Peyer's patch (tissue), 4 donors: ENCODE data around the gene PLEKHG4. TPM values are rescaled to one million over a fixed set of nuclear protein-coding genes. Genes with fewer than 3 reads are reported as not detected.

ENCODE experiments used
- DNase-seq, 3 donors: peaks; one replicate each; pipeline ENCODE4 v3.0.0-alpha.2; 2017 to 2019
- H3K27ac ChIP-seq, 4 donors: fragments of 200-600 bp; sonication (generic); one replicate each; pipeline ENCODE4 v1.5.1; 2016 to 2019
- H3K27me3 ChIP-seq, 2 donors: fragments of 200-600 bp; sonication (generic); one replicate each; pipeline ENCODE4 v1.5.1; 2019
- H3K36me3 ChIP-seq, 3 donors: fragments of 200-600 bp; sonication (generic); one replicate each; pipeline ENCODE4 v1.5.1; 2016 to 2019
- H3K4me1 ChIP-seq, 4 donors: fragments of 200-600 bp; sonication (generic); one replicate each; pipeline ENCODE4 v1.5.1; 2016 to 2019
- H3K4me3 ChIP-seq, 4 donors: fragments of 200-600 bp; sonication (generic); 1 replicate in 3 of 4; 2 replicates in 1 of 4; pipeline ENCODE4 v1.5.1; 2016 to 2019; ENCODE audit warnings: mild to moderate bottlenecking in 1 of 4
- H3K9me3 ChIP-seq, 4 donors: fragments of 200-600 bp; sonication (generic); one replicate each; pipeline ENCODE4 v1.5.1; 2016 to 2019; ENCODE audit warnings: mild to moderate bottlenecking in 1 of 4
- POLR2A ChIP-seq, 2 donors: fragments of 450-650 bp; IDR thresholded peaks; one replicate each; pipeline ENCODE4 v1.5.1; 2017; ENCODE audit warnings: antibody characterized with exemption in 2 of 2, mild to moderate bottlenecking in 2 of 2, moderate library complexity in 2 of 2
- total RNA-seq, 4 donors: library from RNA; depleted of rRNA; stranded (reverse); fragments of >200 nt; gene quantifications; one replicate each; pipeline ENCODE4 v1.1.0, GENCODE V29; 2016
- TF ChIP-seq, protein P1 (sequence below), 6 experiments: fragments of 450-650 bp in 4 of 6; fragments of 200-600 bp in 2 of 6; sonication (generic) in 1 of 6; IDR thresholded peaks; one replicate each; pipeline ENCODE4 v1.5.1; 2017 to 2019; ENCODE audit warnings: antibody characterized with exemption in 6 of 6, mild to moderate bottlenecking in 3 of 6, moderate library complexity in 1 of 6

The PLEKHG4 gene
- total RNA-seq, 4 donors from 2014 or later = 12.3 to 16.5 (median 14.0) TPM

DNA sequence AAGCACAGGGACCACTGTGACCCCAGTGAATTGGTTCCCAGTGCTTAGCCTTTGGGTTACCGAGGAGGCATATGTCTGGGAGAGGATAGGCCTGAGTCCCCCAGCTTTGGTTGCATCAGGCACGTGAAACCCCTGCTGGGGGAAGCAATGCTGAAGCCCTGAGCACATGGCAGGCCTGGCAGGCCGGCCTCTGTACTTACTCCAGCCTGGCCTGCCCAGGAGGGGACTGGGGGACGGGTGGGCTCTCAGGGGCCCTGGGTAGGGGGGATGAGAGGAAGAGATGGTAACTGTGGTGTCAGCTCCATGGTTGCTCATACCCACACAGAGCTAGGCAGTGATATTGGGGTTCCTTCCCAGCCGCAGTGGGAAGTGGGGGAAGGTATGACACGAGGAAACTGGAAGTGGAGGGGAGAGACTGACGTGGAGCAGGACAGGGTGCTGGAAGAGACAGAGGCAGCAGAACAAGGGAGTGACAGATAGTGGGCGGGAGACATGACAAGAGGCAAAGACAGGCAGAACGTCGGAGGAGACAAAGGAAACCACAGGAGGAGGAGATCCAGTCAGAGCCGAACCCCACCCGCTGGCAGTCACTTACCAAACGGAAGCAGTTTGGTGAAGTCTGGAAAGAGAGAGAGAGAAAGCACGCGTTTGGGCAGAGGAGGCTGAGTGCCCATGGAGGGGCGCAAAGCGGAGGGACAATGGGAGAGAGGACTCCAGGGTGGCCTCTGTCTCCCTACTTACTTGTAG lies 43.3 kb upstream of the PLEKHG4 start:
- Histone ChIP-seq H3K36me3 (peaks cover 0 to 78% (median 0%) of the 10 kb centered on the region in 3 donors), H3K4me1 (peaks cover 0 to 7% (median 2%) of the 10 kb centered on the region in 4 donors), H3K9me3 (no peaks in the 10 kb centered on the region), H3K27ac (no peak overlapping the region), H3K27me3 (no peaks in the 10 kb centered on the region), H3K4me3 (no peak overlapping the region)
- TF ChIP-seq POLR2A (IDR thresholded peaks at IDR 0.05) = no peak
- TF ChIP-seq, protein P1, sequence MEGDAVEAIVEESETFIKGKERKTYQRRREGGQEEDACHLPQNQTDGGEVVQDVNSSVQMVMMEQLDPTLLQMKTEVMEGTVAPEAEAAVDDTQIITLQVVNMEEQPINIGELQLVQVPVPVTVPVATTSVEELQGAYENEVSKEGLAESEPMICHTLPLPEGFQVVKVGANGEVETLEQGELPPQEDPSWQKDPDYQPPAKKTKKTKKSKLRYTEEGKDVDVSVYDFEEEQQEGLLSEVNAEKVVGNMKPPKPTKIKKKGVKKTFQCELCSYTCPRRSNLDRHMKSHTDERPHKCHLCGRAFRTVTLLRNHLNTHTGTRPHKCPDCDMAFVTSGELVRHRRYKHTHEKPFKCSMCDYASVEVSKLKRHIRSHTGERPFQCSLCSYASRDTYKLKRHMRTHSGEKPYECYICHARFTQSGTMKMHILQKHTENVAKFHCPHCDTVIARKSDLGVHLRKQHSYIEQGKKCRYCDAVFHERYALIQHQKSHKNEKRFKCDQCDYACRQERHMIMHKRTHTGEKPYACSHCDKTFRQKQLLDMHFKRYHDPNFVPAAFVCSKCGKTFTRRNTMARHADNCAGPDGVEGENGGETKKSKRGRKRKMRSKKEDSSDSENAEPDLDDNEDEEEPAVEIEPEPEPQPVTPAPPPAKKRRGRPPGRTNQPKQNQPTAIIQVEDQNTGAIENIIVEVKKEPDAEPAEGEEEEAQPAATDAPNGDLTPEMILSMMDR (IDR thresholded peaks at IDR 0.05) = no peak
- DNase-seq = no peak

DNA sequence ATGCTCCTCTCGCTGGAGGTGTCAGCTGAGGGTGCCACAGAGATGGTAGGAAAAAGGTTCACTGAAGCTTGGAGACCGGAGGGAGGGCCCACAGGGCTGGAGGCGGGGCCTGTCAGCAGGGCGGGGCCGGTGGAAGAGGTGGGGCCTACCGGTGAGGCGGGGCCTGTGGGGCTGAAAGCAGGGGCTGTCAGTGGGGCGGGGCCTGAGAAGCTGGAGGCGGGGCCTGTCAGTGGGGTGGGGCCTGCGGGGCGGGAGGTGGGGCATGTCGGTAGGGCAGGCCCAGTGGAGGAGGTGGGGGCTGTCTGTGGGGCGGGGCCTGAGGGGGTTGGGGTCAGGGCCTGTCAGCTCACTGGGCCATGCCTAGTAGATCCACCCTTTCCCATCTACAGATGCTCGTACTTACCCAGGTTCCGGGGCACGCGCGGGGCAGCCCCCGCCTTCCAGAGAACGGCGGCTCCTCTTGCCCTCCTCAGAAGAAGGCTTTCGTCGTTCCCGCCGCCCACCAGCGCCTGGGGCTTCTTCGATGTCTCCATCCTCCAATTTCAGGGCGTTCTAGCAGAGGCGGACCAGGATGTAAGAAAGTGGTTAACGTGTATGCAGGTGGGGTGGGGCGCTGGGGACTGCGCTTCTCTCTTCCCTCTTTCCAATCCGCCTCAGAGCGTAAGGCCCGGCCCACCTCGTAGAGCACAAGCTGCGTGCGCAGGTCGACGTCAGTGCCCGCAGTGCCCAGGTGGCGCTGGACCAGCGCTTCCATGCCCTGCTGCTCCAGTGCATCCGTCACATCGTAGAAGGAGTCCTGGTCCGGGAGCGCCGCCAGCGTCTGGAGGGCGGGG lies 42.6 kb upstream of the PLEKHG4 start:
- Histone ChIP-seq H3K4me1 (peaks cover 0 to 15% (median 8%) of the 10 kb centered on the region in 4 donors), H3K27me3 (no peaks in the 10 kb centered on the region), H3K36me3 (peaks cover 0 to 70% (median 0%) of the 10 kb centered on the region in 3 donors), H3K4me3 (no peak overlapping the region), H3K9me3 (no peaks in the 10 kb centered on the region), H3K27ac (no peak overlapping the region)
- peak in 1 of 3 donors; percentile 63 for DNase-seq
- TF ChIP-seq, protein P1 (IDR thresholded peaks at IDR 0.05) = no peak
- no peak for TF ChIP-seq POLR2A (IDR thresholded peaks at IDR 0.05)

DNA sequence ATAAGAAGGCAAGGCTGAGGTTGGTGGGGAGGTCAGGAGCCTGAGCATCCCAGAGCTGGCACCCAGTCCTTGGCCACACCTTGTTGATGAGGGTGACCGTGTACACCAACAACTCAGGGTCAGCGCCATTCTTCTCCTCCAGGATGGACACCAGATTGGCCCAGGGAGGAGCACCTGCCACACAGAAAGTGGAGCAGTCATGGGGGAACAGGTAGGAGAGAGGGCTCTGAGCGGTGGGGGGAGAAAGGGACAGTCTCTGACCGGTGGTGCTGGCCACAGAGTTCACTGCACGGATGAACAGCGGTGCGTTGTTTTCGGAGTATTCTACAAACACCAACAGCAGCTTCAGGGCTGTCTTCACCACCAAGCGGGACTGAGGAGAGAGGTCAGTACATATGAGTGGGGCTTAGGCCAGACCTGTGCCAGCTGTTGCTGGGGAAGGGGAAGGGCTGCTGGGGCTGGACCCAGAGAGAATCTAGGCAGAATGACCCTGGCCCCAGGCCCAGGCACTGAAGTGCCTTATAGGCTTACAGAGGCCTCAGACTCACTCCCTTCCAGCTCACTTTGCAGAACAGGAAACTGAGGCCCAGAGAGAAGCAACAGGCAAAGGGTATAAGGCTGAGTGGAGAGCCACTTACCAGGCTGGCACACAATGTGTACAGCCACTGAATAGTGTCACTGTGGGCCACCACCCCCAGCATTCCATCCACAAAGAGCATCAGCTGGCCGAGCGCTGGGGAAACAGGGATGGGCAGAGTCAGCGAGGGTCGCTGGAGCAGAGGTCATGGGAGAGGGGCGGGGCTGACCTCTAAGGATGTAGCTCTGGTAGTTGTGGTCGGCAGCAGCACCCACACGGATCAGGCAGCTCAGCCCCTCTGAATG lies 41.7 kb upstream of the PLEKHG4 start:
- H3K4me1 ChIP-seq = peaks cover 0 to 24% (median 8%) of the 10 kb centered on the region in 4 donors
- TF ChIP-seq, protein P1 (IDR thresholded peaks at IDR 0.05) = no peak
- no peak for TF ChIP-seq POLR2A (IDR thresholded peaks at IDR 0.05)
- no peaks in the 10 kb centered on the region for H3K9me3 ChIP-seq
- peaks cover 0 to 67% (median 0%) of the 10 kb centered on the region in 3 donors for H3K36me3 ChIP-seq
- peak in 1 of 3 donors; percentile 41 for DNase-seq
- H3K27ac ChIP-seq = no peak overlapping the region
- H3K4me3 ChIP-seq = no peak overlapping the region
- no peaks in the 10 kb centered on the region for H3K27me3 ChIP-seq

DNA sequence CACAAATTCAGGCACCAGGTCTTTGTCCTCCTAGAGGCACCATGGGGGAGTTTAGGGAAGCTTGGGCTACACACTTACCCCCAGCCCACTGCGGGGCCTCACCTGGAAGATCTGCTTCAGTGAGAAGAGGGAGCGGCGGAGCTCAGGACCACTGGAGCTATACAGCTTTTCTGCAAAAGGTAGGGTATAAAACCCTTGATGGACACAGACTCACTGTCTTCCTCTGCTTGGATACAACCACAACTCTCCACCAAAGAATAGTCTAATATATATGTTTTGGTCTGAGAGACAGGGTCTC lies 41.1 kb upstream of the PLEKHG4 start:
- no peak for TF ChIP-seq POLR2A (IDR thresholded peaks at IDR 0.05)
- TF ChIP-seq, protein P1 (IDR thresholded peaks at IDR 0.05) = no peak
- Histone ChIP-seq H3K4me1 (peaks cover 0 to 30% (median 8%) of the 10 kb centered on the region in 4 donors), H3K36me3 (peaks cover 0 to 65% (median 0%) of the 10 kb centered on the region in 3 donors), H3K9me3 (no peaks in the 10 kb centered on the region), H3K27me3 (no peaks in the 10 kb centered on the region), H3K4me3 (no peak overlapping the region), H3K27ac (no peak overlapping the region)
- no peak for DNase-seq

DNA sequence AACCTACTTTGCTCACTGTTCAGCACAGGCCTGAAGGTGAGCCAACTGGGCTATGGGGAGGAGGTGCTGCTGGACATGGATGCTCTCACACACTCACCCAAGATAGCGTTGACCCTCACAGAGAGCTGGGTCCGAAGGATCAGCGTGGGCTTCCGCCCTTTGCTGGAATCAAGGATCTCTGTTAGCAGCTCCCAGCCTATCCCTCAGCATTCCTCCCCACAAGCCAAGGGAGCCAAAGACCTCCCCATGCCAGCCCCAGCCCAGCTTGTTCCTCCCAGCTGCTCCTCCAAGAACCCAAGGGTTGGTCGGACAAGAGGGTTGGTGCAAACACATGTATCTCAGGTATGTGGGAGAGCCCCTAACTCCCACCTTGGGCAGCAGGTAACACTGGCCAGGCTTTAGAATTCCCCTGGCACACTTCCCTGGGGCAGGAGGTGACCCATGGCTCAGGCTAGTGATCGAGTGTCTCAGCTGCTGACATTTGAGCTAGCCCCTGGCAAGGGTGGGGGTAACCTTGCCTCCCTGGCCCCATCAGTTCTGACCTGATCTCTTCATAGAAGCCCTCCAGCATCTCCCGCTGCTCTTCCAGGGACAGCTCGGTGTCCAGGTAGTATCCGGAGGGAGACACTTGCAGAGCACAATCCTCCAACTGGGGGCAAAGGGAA lies 40.4 kb upstream of the PLEKHG4 start:
- H3K27ac ChIP-seq = no peak overlapping the region
- H3K27me3 ChIP-seq = no peaks in the 10 kb centered on the region
- H3K36me3 ChIP-seq = peaks cover 0 to 58% (median 0%) of the 10 kb centered on the region in 3 donors
- peak in 1 of 3 donors; percentile 19 for DNase-seq
- H3K4me1 ChIP-seq = peaks cover 0 to 37% (median 12%) of the 10 kb centered on the region in 4 donors
- no peak for TF ChIP-seq POLR2A (IDR thresholded peaks at IDR 0.05)
- TF ChIP-seq, protein P1 (IDR thresholded peaks at IDR 0.05) = no peak
- H3K9me3 ChIP-seq = no peaks in the 10 kb centered on the region
- H3K4me3 ChIP-seq = no peak overlapping the region
